Heart left ventricle (tissue), 16 donors: ENCODE results near the gene SORCS2. TPM values are rescaled to one million over a fixed set of nuclear protein-coding genes. Genes with fewer than 3 reads are reported as not detected.
A peak's percentile ranks its signal among the peaks of the same experiment; 100 is the strongest.

Experiments
- ATAC-seq, 4 donors: fragments of 200-7000 bp; cut with Tn5 transposase; one replicate each; pipeline ENCODE4 v1.9.1; 2020 to 2022; ENCODE audit warnings: moderate library complexity in 4 of 4, mild to moderate bottlenecking in 3 of 4, moderate number of reproducible peaks in 1 of 4
- DNase-seq, 5 donors: peaks; one replicate each; pipeline ENCODE4 v3.0.0-alpha.2; 2020
- H3K27ac ChIP-seq, 12 donors: fragments of 200-600 bp; sonication (generic) in 4 of 12; one replicate each; pipeline versions ENCODE4 v1.5.0 to v1.8.0; 2016 to 2022; ENCODE audit warnings: mild to moderate bottlenecking in 2 of 12
- H3K27me3 ChIP-seq, 9 donors: fragments of 200-600 bp; sonication (generic) in 2 of 9; one replicate each; pipeline versions ENCODE4 v1.5.1 to v1.8.0; 2016 to 2022; ENCODE audit warnings: mild to moderate bottlenecking in 3 of 9
- H3K36me3 ChIP-seq, 9 donors: fragments of 200-600 bp; sonication (generic) in 2 of 9; one replicate each; pipeline versions ENCODE4 v1.5.0 to v1.8.0; 2018 to 2022; ENCODE audit warnings: mild to moderate bottlenecking in 2 of 9
- H3K4me1 ChIP-seq, 12 donors: fragments of 200-600 bp; sonication (generic) in 4 of 12; one replicate each; pipeline versions ENCODE4 v1.5.0 to v1.8.0; 2016 to 2022; ENCODE audit warnings: mild to moderate bottlenecking in 3 of 12
- H3K4me3 ChIP-seq, 12 donors: fragments of 200-600 bp; sonication (generic) in 4 of 12; one replicate each; pipeline versions ENCODE4 v1.5.0 to v1.8.0; 2017 to 2022; ENCODE audit warnings: mild to moderate bottlenecking in 9 of 12, moderate library complexity in 4 of 12
- H3K9me3 ChIP-seq, 12 donors: fragments of 200-600 bp; sonication (generic) in 4 of 12; one replicate each; pipeline versions ENCODE4 v1.5.0 to v1.8.0; 2016 to 2022; ENCODE audit warnings: mild to moderate bottlenecking in 1 of 12
- CTCF ChIP-seq, 12 donors: fragments of 200-600 bp; sonication (generic) in 4 of 12; IDR thresholded peaks; one replicate each; pipeline versions ENCODE4 v1.5.0 to v1.8.0; 2018 to 2022; ENCODE audit warnings: antibody characterized with exemption in 12 of 12, mild to moderate bottlenecking in 5 of 12
- POLR2A ChIP-seq, 2 donors: fragments of 450-650 bp; IDR thresholded peaks; one replicate each; pipeline ENCODE4 v1.6.1; 2017; ENCODE audit warnings: antibody characterized with exemption in 2 of 2, mild to moderate bottlenecking in 2 of 2, moderate library complexity in 2 of 2
- WGBS, 4 donors: extraction: QIAGEN DNeasy Blood & Tissue Kit in 2 of 4; methylation state at CpG; one replicate each; pipeline versions ENCODE4 v1.1.5 to v1.1.7; 2013 to 2018; 5-methylcytosine and 5-hydroxymethylcytosine counted together
- intact Hi-C, 10 donors: fragments of 100-400 bp; cut with DNase I; formaldehyde crosslinking; loops; one replicate each; pipeline versions ENCODE4 v1.11.1 to v1.14.2; 2022
- polyA plus RNA-seq, 2 donors: library from polyadenylated mRNA; stranded (reverse); fragments of 200-250 nt; gene quantifications; one replicate each; pipeline ENCODE4 v1.2.3, GENCODE V29; 2013
- total RNA-seq, 9 donors: library from RNA; depleted of rRNA in 2 of 9; stranded (reverse); fragments of >200 nt in 2 of 9; fragmentation: NEBNext Ultra II Directional in 3 of 9; extraction: Animal tissue kit (Norgen Biotek cat#: 25700) in 3 of 9; gene quantifications; one replicate each; pipeline versions ENCODE4 v1.1.0 to v1.2.4, GENCODE V29; 2016 to 2023
- donor health status: ischemic (EF 13 %, LVEDD 7.1; RV severe dilation, severe dysfunction).
- donor health status: healthy with polysubstance abuse.
- donor health status: DM: no; HTN: yes; CAD: no.
- donor health status: DM: no; HTN: no; CAD: no.
- donor health status: ischemic (EF 25% LVEDD 6.9; RV normal size, moderate dysfunction).
- donor health status: ischemic (EF 25% LVEDD 5.7; RV mildly dilated, moderate dysfunction).
- donor health status: healthy.
- donor health status: DM: yes; HTN: yes; CAD: no.
- donor health status: ischemic (EF 35%, LVEDD 5.7; RV mildly dilated, moderate dysfunction).
- donor health status: nonischemic (EF 11% LVEDD 7.7; RV severe dilation, severe dysfunction).
- donor health status: DM: yes; HTN: yes; CAD: no.
- donor health status: PGD.
- donor health status: ischemic (EF 29% LVEDD 5.4; RV normal size, mild dysfunction).
- donor health status: nonischemic (EF 23%, LVEDD 6.1; RV moderate dilation, normal function).

SORCS2 gene
- total and polyA plus RNA-seq, 11 donors: 0.28 to 5.5 (median 2.4) TPM

GRCh38 chr4:7206385-7206784 is 14.0 kb downstream of the SORCS2 start:
- 42 to 49% (median 43%) methylated on average over 9 of the region's 9 CpGs for WGBS, 4 donors
- intact Hi-C loops: loop anchor here in 3 of 10 donors (2.0 to 5.0 kb wide), 3 partner anchors 30 to 86 kb away; no protein-coding TSS in a partner anchor

GRCh38 chr4:7206911-7207567 is 14.7 kb downstream of the SORCS2 start:
- ATAC-seq (peak; percentile 94 to 98 (median 96)), DNase-seq (peak; percentile 82 to 93 (median 90))
- intact Hi-C loops: loop anchor here in 3 of 10 donors (2.0 to 5.0 kb wide), 3 partner anchors 30 to 85 kb away; no protein-coding TSS in a partner anchor
- 30 to 52% (median 33%) methylated on average over 12 to 21 of the region's 21 CpGs for WGBS, 4 donors
- H3K4me1 ChIP-seq: peaks cover 0 to 34% (median 19%) of the 10 kb centered on the region in 12 donors
- H3K4me3 ChIP-seq: peak overlapping the region in 1 of 12 donors; percentile 17
- H3K27ac ChIP-seq: peak overlapping the region in 11 of 12 donors; percentile 63 to 82 (median 72)
- H3K36me3 ChIP-seq: no peaks in the 10 kb centered on the region
- no peak for TF ChIP-seq CTCF (IDR thresholded peaks at IDR 0.05)
- no peak for TF ChIP-seq POLR2A (IDR thresholded peaks at IDR 0.05)
- no peaks in the 10 kb centered on the region for H3K9me3 ChIP-seq
- H3K27me3 ChIP-seq: peaks cover 0 to 2% (median 0%) of the 10 kb centered on the region in 9 donors

More at GRCh38 chr4:7206385-7206784, 14.0 kb downstream of the SORCS2 start:
- peaks cover 0 to 34% (median 19%) of the 10 kb centered on the region in 12 donors for H3K4me1 ChIP-seq
- no peak overlapping the region for H3K4me3 ChIP-seq
- TF ChIP-seq POLR2A (IDR thresholded peaks at IDR 0.05) (no peak), CTCF (IDR thresholded peaks at IDR 0.05) (no peak)
- H3K27ac ChIP-seq: peak overlapping the region in 11 of 12 donors; percentile 63 to 82 (median 70)
- H3K9me3 ChIP-seq: no peaks in the 10 kb centered on the region
- DNase-seq: peak in 3 of 5 donors; percentile 50 to 87 (median 61)
- no peaks in the 10 kb centered on the region for H3K36me3 ChIP-seq
- peaks cover 0 to 2% (median 0%) of the 10 kb centered on the region in 9 donors for H3K27me3 ChIP-seq
- peak; percentile 62 to 85 (median 65) for ATAC-seq

GRCh38 chr4:7207628-7208231 is 15.4 kb downstream of the SORCS2 start:
- TF ChIP-seq CTCF (IDR thresholded peaks at IDR 0.05) (no peak), POLR2A (IDR thresholded peaks at IDR 0.05) (no peak)
- Histone ChIP-seq H3K4me1 (peaks cover 0 to 34% (median 19%) of the 10 kb centered on the region in 12 donors), H3K27me3 (peaks cover 0 to 2% (median 0%) of the 10 kb centered on the region in 9 donors), H3K9me3 (no peaks in the 10 kb centered on the region), H3K27ac (peak overlapping the region in 11 of 12 donors; percentile 63 to 82 (median 72)), H3K36me3 (no peaks in the 10 kb centered on the region), H3K4me3 (peak overlapping the region in 1 of 12 donors; percentile 17)
- 58 to 78% (median 66%) methylated on average over 10 to 11 of the region's 11 CpGs for WGBS, 4 donors
- ATAC-seq (no peak), DNase-seq (no peak)
- intact Hi-C loops: loop anchor here in 3 of 10 donors (2.0 to 5.0 kb wide), 3 partner anchors 29 to 85 kb away; no protein-coding TSS in a partner anchor
